Esophagus squamous epithelium (tissue), 4 donors: Measurements from ENCODE around the gene P4HB.

Source experiments
- POLR2A ChIP-seq, 4 donors: fragments of 450-650 bp; IDR thresholded peaks; one replicate each; pipeline ENCODE4 v1.6.1; 2017; ENCODE audit warnings: antibody characterized with exemption in 4 of 4, mild to moderate bottlenecking in 4 of 4, moderate library complexity in 3 of 4
- TF ChIP-seq, protein P1 (sequence below), 6 experiments: fragments of 450-650 bp in 4 of 6; fragments of 200-600 bp in 2 of 6; sonication (generic) in 2 of 6; IDR thresholded peaks; one replicate each; pipeline ENCODE4 v1.5.1; 2016 to 2019; ENCODE audit warnings: antibody characterized with exemption in 6 of 6, mild to moderate bottlenecking in 4 of 6, moderate library complexity in 4 of 6

DNA sequence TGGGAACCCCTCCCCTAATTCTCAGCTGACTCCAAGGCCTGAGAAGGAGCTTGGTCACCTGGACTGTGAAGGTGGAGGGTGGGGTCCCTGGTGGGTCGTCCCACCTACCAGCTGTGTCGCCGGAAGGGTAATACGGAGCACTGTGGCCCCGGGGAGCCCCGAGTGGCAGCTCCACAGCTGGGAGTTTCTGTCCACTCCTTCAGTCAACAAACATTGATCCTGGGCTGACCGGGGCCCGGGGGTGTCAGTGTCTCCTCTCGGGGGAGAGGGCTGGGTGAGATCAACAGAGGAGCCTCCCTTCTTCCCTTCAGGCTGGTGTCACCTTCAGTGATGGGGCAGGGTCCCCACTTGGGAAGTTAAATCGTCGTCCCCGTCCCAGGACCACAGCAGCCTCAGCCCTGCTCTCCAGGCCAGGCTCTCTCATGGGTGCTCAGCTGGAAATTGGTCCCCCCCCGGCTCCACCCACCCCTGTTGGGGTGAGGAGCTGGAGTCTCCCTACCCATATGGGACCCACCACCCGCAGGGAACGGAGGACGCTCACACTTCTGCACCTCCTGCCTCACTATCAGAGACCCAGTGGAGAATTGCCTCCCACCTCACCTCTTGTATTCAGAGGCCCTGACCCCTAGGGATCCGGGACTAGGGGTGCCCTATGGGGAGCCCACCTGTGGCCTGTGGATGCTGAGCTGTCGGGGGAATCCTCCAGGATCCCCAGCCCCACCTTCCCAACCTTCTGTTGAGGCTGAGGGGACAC is 54.5 kb downstream of the P4HB start:
- TF ChIP-seq, protein P1, sequence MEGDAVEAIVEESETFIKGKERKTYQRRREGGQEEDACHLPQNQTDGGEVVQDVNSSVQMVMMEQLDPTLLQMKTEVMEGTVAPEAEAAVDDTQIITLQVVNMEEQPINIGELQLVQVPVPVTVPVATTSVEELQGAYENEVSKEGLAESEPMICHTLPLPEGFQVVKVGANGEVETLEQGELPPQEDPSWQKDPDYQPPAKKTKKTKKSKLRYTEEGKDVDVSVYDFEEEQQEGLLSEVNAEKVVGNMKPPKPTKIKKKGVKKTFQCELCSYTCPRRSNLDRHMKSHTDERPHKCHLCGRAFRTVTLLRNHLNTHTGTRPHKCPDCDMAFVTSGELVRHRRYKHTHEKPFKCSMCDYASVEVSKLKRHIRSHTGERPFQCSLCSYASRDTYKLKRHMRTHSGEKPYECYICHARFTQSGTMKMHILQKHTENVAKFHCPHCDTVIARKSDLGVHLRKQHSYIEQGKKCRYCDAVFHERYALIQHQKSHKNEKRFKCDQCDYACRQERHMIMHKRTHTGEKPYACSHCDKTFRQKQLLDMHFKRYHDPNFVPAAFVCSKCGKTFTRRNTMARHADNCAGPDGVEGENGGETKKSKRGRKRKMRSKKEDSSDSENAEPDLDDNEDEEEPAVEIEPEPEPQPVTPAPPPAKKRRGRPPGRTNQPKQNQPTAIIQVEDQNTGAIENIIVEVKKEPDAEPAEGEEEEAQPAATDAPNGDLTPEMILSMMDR (IDR thresholded peaks at IDR 0.05) = no peak
- no peak for TF ChIP-seq POLR2A (IDR thresholded peaks at IDR 0.05)
